GM10266 (cell line): Measurements from ENCODE around the gene ADAMTS17.

ENCODE experiments used
- DNase-seq: peaks from one replicate; pipeline ENCODE4 v3.0.0; 2012; ENCODE audit errors: extremely low spot score
- CTCF ChIP-seq: IDR thresholded peaks from 2 replicates; pipeline ENCODE4 v1.5.1; 2012; ENCODE audit warnings: mild to moderate bottlenecking, low read depth; ENCODE audit not compliant: control insufficient read depth, insufficient read depth; ENCODE audit errors: missing control alignments

ADAMTS17 gene

GRCh38 chr15:100029045-100029444 lies 312.7 kb downstream of the ADAMTS17 start:
- no peak for TF ChIP-seq CTCF

DNA sequence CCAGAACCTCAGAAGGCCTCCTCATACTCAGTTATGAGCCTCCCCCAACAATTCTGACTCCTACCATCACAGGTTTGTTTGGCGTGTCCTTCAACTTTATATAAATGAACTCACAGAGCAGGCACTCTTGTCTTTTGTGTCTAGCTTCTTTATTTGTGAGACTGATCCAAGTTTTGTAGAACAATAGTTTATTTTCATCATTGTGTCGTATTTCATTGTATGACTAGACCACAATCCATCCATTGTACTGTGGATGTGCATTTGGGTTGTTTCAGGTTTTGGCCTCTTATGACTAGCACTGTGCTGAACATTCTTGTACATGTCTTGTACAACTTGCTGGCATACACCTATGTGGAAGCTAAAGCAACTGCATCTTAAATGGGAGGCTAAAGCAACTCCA lies 315.7 kb downstream of the ADAMTS17 start:
- TF ChIP-seq CTCF: no peak
- no peak for DNase-seq

More at GRCh38 chr15:100029045-100029444, 312.7 kb downstream of the ADAMTS17 start:
- no peak for DNase-seq

DNA sequence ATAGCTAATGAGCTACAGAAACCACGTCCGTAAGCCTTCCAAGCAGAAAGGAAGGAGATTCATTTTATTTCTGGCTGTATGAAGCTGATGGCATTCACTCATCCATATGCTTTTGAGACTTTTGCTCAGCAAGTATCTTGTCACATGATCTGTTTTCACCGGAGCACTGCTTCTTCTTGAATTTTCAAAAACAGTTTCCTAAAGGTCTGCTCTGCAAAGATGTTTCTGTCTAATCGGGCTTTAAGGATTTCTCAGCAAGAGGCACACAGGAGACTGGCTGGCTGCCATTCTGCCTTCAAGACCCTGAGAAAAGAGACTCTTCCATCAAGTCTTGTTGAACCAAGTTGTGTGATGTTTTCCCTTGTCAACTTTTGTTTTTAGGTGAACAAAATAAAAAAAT lies 319.0 kb downstream of the ADAMTS17 start:
- DNase-seq: no peak
- TF ChIP-seq CTCF: no peak

GRCh38 chr15:100022391-100022790 lies 319.4 kb downstream of the ADAMTS17 start:
- no peak for DNase-seq
- no peak for TF ChIP-seq CTCF

GRCh38 chr15:100021653-100022052 lies 320.1 kb downstream of the ADAMTS17 start:
- no peak for TF ChIP-seq CTCF
- DNase-seq: no peak

- DNase-seq: no peak
- no peak for TF ChIP-seq CTCF
Measured at GRCh38 chr15:100020614-100021013, 321.2 kb downstream of the ADAMTS17 start.

DNA sequence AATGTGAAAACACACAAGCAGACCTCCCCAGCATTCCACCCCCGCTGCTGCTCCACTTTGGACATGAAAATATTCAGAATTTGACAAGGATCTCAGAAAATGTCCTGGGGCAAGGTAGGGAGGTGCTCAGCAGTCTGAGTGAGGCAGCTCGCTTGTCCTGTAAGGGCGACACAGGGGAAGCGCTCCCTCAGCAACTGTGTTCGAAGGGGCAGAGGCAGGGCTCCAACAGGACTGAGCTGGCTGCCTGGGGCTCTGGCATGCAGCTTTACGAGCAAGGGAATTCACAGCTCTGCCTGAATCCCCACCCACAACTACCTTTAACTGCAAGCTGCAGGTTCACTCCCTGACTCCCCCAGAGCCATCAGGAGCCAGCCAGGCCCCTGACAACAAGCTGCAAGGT lies 321.6 kb downstream of the ADAMTS17 start:
- TF ChIP-seq CTCF: no peak
- no peak for DNase-seq
